ENCODE measurements around the gene HNF1B. TPM values are rescaled to one million over a fixed set of nuclear protein-coding genes. Genes with fewer than 3 reads are reported as not detected.

Gene HNF1B
- total RNA-seq, 2 donors from 2014 or later: 22.3 to 37.6 TPM

- TF ChIP-seq CTCF (IDR thresholded peaks at IDR 0.05): no peak
- no peaks in the 10 kb centered on the region for H3K27me3 ChIP-seq
- H3K4me1 ChIP-seq: no peaks in the 10 kb centered on the region
- intact Hi-C loops (cut with DNase I): no loop called here
- H3K36me3 ChIP-seq (replicated peaks in 1 of 2; ENCODE audit: insufficient read depth in 1 of 2, low read depth in 2 of 2): no peaks in the 10 kb centered on the region
- H3K4me3 ChIP-seq: no peak overlapping the region
- 64 to 81% methylated on average over 2 of the region's 2 CpGs for whole genome bisulfite sequencing, 2 donors
- DNase-seq (no peak), ATAC-seq (no peak)
- no peak overlapping the region for H3K27ac ChIP-seq
- H3K9me3 ChIP-seq: no peaks in the 10 kb centered on the region
These were observed 36.6 kb upstream of the HNF1B start for GRCh38 chr17:37781451-37781850.

GRCh38 chr17:37779554-37779953 is 34.7 kb upstream of the HNF1B start:
- no peak for DNase-seq
- Histone ChIP-seq H3K4me1 (no peaks in the 10 kb centered on the region), H3K36me3 (replicated peaks in 1 of 2; ENCODE audit: insufficient read depth in 1 of 2, low read depth in 2 of 2) (no peaks in the 10 kb centered on the region), H3K27ac (no peak overlapping the region), H3K9me3 (no peaks in the 10 kb centered on the region), H3K4me3 (no peak overlapping the region), H3K27me3 (no peaks in the 10 kb centered on the region)
- intact Hi-C loops (cut with DNase I): loop anchor here (10.0 kb wide), 1 partner anchor 125 kb away; no protein-coding TSS in a partner anchor
- ATAC-seq: no peak
- TF ChIP-seq CTCF (IDR thresholded peaks at IDR 0.05) (no peak), POLR2A (IDR thresholded peaks at IDR 0.05) (no peak)
- WGBS, 2 donors: 73 to 82% methylated on average over 4 of the region's 4 CpGs

- TF ChIP-seq CTCF (IDR thresholded peaks at IDR 0.05): no peak
- no peak for TF ChIP-seq POLR2A (IDR thresholded peaks at IDR 0.05)
- Histone ChIP-seq H3K36me3 (replicated peaks in 1 of 2; ENCODE audit: insufficient read depth in 1 of 2, low read depth in 2 of 2) (no peaks in the 10 kb centered on the region), H3K27me3 (no peaks in the 10 kb centered on the region), H3K4me1 (no peaks in the 10 kb centered on the region), H3K9me3 (no peaks in the 10 kb centered on the region), H3K4me3 (no peak overlapping the region), H3K27ac (no peak overlapping the region)
- DNase-seq (no peak), ATAC-seq (no peak)
- intact Hi-C loops (cut with DNase I): loop anchor here (10.0 kb wide), 1 partner anchor 120 kb away; no protein-coding TSS in a partner anchor
- WGBS, 2 donors: 58 to 67% methylated on average over 5 of the region's 5 CpGs
These were observed 29.6 kb upstream of the HNF1B start for GRCh38 chr17:37774504-37774903.

- intact Hi-C loops (cut with DNase I): loop anchor here (10.0 kb wide), 1 partner anchor 118 kb away; no protein-coding TSS in a partner anchor
- H3K27ac ChIP-seq: no peak overlapping the region
- 84 to 92% methylated on average over 2 of the region's 2 CpGs for WGBS, 2 donors
These were observed 28.1 kb upstream of the HNF1B start for GRCh38 chr17:37772982-37773381.

More at GRCh38 chr17:37772982-37773381, 28.1 kb upstream of the HNF1B start:
- Histone ChIP-seq H3K9me3 (no peaks in the 10 kb centered on the region), H3K27me3 (no peaks in the 10 kb centered on the region), H3K4me3 (no peak overlapping the region), H3K4me1 (no peaks in the 10 kb centered on the region), H3K36me3 (replicated peaks in 1 of 2; ENCODE audit: insufficient read depth in 1 of 2, low read depth in 2 of 2) (no peaks in the 10 kb centered on the region)
- no peak for ATAC-seq
- TF ChIP-seq CTCF (IDR thresholded peaks at IDR 0.05): no peak
- no peak for TF ChIP-seq POLR2A (IDR thresholded peaks at IDR 0.05)
- no peak for DNase-seq
